Skeletal muscle tissue (tissue), 4 donors: ENCODE measurements around the gene ARIH1. TPM values are rescaled to one million over a fixed set of nuclear protein-coding genes. Genes with fewer than 3 reads are reported as not detected.

Experiments used
- H3K27ac ChIP-seq: one replicate; pipeline ENCODE4 v1.7.0; 2013; ENCODE audit warnings: mild to moderate bottlenecking, low read depth, low read length, inconsistent platforms
- H3K27me3 ChIP-seq, 3 donors: one replicate each; pipeline ENCODE4 v1.7.0; 2013; ENCODE audit warnings: low read length in 3 of 3; ENCODE audit not compliant: control insufficient read depth in 3 of 3, insufficient read depth in 3 of 3
- H3K36me3 ChIP-seq, 3 donors: one replicate each; pipeline ENCODE4 v1.7.0; 2013; ENCODE audit warnings: low read length in 3 of 3; ENCODE audit not compliant: control insufficient read depth in 3 of 3, insufficient read depth in 3 of 3
- H3K4me1 ChIP-seq, 3 donors: one replicate each; pipeline ENCODE4 v1.7.0; 2013; ENCODE audit warnings: low read length in 3 of 3, mild to moderate bottlenecking in 3 of 3; ENCODE audit not compliant: control insufficient read depth in 3 of 3, insufficient read depth in 3 of 3
- H3K4me3 ChIP-seq, 3 donors: one replicate each; pipeline ENCODE4 v1.7.0; 2013; ENCODE audit warnings: low read length in 3 of 3
- H3K9ac ChIP-seq, 3 donors: one replicate each; pipeline ENCODE4 v1.7.0; 2013; ENCODE audit warnings: low read length in 3 of 3, mild to moderate bottlenecking in 3 of 3, moderate library complexity in 2 of 3, low read depth in 1 of 3
- H3K9me3 ChIP-seq, 3 donors: one replicate each; pipeline ENCODE4 v1.7.0; 2013; ENCODE audit warnings: low read length in 3 of 3; ENCODE audit not compliant: control insufficient read depth in 3 of 3
- total RNA-seq: library from RNA; depleted of rRNA; stranded (reverse); fragments of >200 nt; gene quantifications from one replicate; pipeline ENCODE4 v1.2.3, GENCODE V29; 2014
- donor health status: Osteomylitis.

Gene ARIH1
- total RNA-seq, 1 donor from 2014 or later = 27.1 TPM

- H3K27ac ChIP-seq = no peak overlapping the region
- H3K27me3 ChIP-seq = no peaks in the 10 kb centered on the region
- no peaks in the 10 kb centered on the region for H3K9me3 ChIP-seq
- no peaks in the 10 kb centered on the region for H3K4me1 ChIP-seq
- no peak overlapping the region for H3K4me3 ChIP-seq
- H3K36me3 ChIP-seq = peaks cover 0 to 3% (median 0%) of the 10 kb centered on the region in 3 donors
- no peak overlapping the region for H3K9ac ChIP-seq
These were observed 59.0 kb downstream of the ARIH1 start for GRCh38 chr15:72532991-72533601.

GRCh38 chr15:72534523-72534922 lies 60.4 kb downstream of the ARIH1 start:
- Histone ChIP-seq H3K4me1 (no peaks in the 10 kb centered on the region), H3K36me3 (no peaks in the 10 kb centered on the region), H3K4me3 (no peak overlapping the region), H3K9ac (no peak overlapping the region), H3K27me3 (no peaks in the 10 kb centered on the region), H3K9me3 (no peaks in the 10 kb centered on the region), H3K27ac (no peak overlapping the region)

DNA sequence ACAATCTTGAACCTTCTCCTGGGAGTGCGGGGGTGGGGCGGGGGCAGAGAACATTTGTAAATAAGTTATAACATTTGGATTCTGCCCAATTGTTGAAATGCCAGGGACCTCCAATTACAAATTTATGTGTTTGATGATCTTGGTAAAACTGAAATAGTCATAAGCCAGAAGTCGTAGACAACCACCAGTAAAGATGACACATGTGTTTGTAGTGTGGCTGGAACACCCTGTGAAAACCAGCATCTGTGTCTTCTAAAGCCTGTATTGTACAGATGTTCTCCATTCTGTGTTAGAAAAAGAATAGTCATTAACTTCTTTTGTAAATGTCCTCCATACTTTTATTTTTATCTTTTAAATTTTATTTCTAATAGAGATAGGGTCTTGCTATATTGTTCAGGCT lies 61.8 kb downstream of the ARIH1 start:
- Histone ChIP-seq H3K4me1 (no peaks in the 10 kb centered on the region), H3K9me3 (no peaks in the 10 kb centered on the region), H3K9ac (no peak overlapping the region)

GRCh38 chr15:72536506-72536905 lies 62.4 kb downstream of the ARIH1 start:
- no peaks in the 10 kb centered on the region for H3K9me3 ChIP-seq

More for the DNA sequence above, 61.8 kb downstream of the ARIH1 start:
- no peak overlapping the region for H3K4me3 ChIP-seq
- no peaks in the 10 kb centered on the region for H3K27me3 ChIP-seq
- no peaks in the 10 kb centered on the region for H3K36me3 ChIP-seq
- H3K27ac ChIP-seq = no peak overlapping the region

GRCh38 chr15:72538931-72539330 lies 64.8 kb downstream of the ARIH1 start:
- H3K9me3 ChIP-seq = no peaks in the 10 kb centered on the region
- no peaks in the 10 kb centered on the region for H3K4me1 ChIP-seq
- H3K36me3 ChIP-seq = no peaks in the 10 kb centered on the region
- H3K9ac ChIP-seq = no peak overlapping the region
- no peak overlapping the region for H3K4me3 ChIP-seq
- no peak overlapping the region for H3K27ac ChIP-seq
- no peaks in the 10 kb centered on the region for H3K27me3 ChIP-seq

More at GRCh38 chr15:72536506-72536905, 62.4 kb downstream of the ARIH1 start:
- Histone ChIP-seq H3K36me3 (no peaks in the 10 kb centered on the region), H3K9ac (no peak overlapping the region), H3K4me3 (no peak overlapping the region), H3K27me3 (no peaks in the 10 kb centered on the region), H3K27ac (no peak overlapping the region), H3K4me1 (no peaks in the 10 kb centered on the region)

DNA sequence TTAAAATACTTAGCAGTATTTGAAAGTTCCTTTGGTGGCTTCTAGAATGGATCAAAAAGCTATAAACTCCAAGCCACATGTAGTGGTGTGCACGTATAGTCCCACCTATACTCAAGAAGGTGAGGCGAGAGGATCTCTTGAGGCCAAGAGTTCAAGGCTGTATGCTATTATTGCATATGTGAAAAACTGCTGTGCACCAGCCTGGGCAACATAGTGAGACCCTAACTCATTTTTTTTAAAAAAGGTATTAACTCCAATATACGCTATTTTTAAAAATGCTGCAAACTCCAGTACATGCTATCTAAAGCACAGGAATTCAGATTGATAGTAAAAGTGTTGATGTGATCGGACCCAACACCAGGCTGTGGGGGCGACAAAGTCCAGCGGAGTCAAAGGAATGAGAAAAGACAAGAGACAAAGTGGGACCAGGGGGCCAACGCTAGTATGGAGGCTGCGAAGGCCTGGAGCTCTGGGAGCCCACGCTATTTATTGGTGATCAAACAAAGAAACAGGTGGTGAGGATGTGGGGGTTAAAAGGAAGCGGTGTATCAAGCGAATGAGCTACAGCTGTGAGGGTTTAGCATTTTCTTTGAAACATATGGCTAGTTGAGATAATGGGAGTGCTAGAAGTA lies 66.6 kb downstream of the ARIH1 start:
- Histone ChIP-seq H3K4me3 (no peak overlapping the region), H3K9ac (no peak overlapping the region), H3K27me3 (no peaks in the 10 kb centered on the region)

GRCh38 chr15:72541674-72542073 lies 67.5 kb downstream of the ARIH1 start:
- Histone ChIP-seq H3K9me3 (no peaks in the 10 kb centered on the region), H3K9ac (no peak overlapping the region), H3K36me3 (peaks cover 0 to 3% (median 3%) of the 10 kb centered on the region in 3 donors)

More for the DNA sequence above, 66.6 kb downstream of the ARIH1 start:
- Histone ChIP-seq H3K4me1 (no peaks in the 10 kb centered on the region), H3K27ac (no peak overlapping the region), H3K36me3 (peaks cover 0 to 3% (median 0%) of the 10 kb centered on the region in 3 donors), H3K9me3 (no peaks in the 10 kb centered on the region)

GRCh38 chr15:72545156-72545555 lies 71.0 kb downstream of the ARIH1 start:
- Histone ChIP-seq H3K9me3 (no peaks in the 10 kb centered on the region), H3K36me3 (peaks cover 0 to 3% (median 3%) of the 10 kb centered on the region in 3 donors), H3K27me3 (no peaks in the 10 kb centered on the region), H3K4me1 (no peaks in the 10 kb centered on the region), H3K27ac (no peak overlapping the region), H3K9ac (no peak overlapping the region), H3K4me3 (no peak overlapping the region)

More at GRCh38 chr15:72541674-72542073, 67.5 kb downstream of the ARIH1 start:
- no peak overlapping the region for H3K4me3 ChIP-seq
- no peaks in the 10 kb centered on the region for H3K4me1 ChIP-seq
- H3K27me3 ChIP-seq = no peaks in the 10 kb centered on the region
- H3K27ac ChIP-seq = no peak overlapping the region

DNA sequence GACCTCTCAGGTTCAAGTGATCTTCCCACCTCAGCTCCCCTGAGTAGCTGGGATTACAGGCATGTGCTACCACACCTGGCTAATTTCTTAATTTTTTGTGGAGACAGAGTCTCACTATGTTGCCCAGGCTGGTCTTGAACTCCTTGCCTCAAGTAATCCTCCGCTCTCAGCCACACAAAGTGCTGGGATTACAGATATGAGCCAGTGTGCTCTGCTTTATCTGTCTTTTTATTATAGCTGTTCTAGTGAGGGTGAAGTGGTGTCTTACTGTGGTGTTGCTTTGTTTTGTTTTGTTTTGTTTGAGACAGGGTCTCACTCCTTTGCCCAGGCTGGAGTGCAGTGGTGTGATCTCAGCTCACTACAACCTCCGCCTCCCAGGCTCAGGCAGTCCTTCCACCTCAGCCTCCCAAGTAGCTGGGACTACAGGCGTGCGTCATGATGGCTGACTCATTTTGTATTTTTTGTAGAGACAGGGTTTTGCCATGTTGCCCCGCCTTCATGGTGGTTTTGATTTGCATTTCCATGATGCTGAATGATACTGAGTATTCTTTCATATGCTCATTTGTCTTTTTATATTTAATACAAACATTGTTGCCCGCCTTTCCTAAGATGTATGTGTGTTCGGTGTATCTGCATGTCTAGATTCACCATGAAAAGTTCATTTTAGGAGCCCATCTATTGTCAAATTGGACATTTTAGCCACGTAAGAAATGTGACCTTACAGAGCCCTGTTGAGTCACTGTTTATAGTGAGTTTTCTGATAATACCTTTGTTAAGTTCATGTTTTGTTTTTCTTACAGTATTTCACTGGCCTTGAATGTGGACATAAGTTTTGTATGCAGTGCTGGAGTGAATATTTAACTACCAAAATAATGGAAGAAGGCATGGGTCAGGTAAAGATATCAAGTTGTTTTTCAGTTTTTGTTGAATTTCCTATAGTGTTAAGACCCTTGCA lies 80.6 kb downstream of the ARIH1 start:
- no peaks in the 10 kb centered on the region for H3K4me1 ChIP-seq
- H3K27me3 ChIP-seq = no peaks in the 10 kb centered on the region
- no peak overlapping the region for H3K4me3 ChIP-seq
- H3K27ac ChIP-seq = no peak overlapping the region
- H3K9me3 ChIP-seq = no peaks in the 10 kb centered on the region
- peaks cover 2 to 17% (median 12%) of the 10 kb centered on the region in 3 donors for H3K36me3 ChIP-seq
- no peak overlapping the region for H3K9ac ChIP-seq
